Liver (tissue), 3 donors: Measurements from ENCODE around the gene CARD19.

ENCODE experiments used
- CTCF ChIP-seq: fragments of 150-350 bp; IDR thresholded peaks from 2 replicates; pipeline ENCODE4 v1.5.1; 2017; ENCODE audit warnings: improper control_type of control experiment, low read depth, low read length; ENCODE audit not compliant: missing input control
- NR2F2 ChIP-seq: IDR thresholded peaks from 2 replicates; pipeline ENCODE4 v1.6.1; 2016; ENCODE audit warnings: antibody characterized with exemption
- donor health status: healthy.
- donor health status: healthy.

GRCh38 chr9:93100276-93100636, 4.2 kb downstream of the CARD19 start:
- no peak for TF ChIP-seq CTCF
- TF ChIP-seq NR2F2 = no peak
